ENCODE measurements around the gene ZBTB7C. TPM values are rescaled to one million over a fixed set of nuclear protein-coding genes. Genes with fewer than 3 reads are reported as not detected.

ZBTB7C gene
- total RNA-seq, 1 experiment from 2014 or later: 0.33 TPM

DNA sequence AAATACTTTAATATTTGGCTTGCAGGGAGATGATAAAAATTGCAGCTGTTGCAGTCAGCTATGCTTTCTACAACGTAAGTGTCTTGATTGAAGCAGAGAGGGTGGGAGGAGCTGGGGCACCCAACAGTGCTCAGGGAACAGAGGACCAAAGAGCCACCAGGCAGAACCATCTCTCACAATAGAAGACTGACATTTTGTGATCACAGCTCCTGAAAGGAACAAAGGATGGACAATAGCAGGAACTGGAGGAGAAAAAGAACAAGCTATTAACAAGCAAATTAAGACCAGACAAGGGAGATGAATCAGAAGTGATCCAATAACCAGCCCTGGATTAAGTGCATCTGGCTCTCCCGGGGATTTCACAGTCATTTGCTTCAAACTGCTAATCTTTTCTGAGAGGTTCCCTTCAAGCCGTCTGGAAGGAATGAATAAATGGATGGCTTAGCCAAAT is 413.1 kb downstream of the ZBTB7C start:
- TF ChIP-seq, protein P1, sequence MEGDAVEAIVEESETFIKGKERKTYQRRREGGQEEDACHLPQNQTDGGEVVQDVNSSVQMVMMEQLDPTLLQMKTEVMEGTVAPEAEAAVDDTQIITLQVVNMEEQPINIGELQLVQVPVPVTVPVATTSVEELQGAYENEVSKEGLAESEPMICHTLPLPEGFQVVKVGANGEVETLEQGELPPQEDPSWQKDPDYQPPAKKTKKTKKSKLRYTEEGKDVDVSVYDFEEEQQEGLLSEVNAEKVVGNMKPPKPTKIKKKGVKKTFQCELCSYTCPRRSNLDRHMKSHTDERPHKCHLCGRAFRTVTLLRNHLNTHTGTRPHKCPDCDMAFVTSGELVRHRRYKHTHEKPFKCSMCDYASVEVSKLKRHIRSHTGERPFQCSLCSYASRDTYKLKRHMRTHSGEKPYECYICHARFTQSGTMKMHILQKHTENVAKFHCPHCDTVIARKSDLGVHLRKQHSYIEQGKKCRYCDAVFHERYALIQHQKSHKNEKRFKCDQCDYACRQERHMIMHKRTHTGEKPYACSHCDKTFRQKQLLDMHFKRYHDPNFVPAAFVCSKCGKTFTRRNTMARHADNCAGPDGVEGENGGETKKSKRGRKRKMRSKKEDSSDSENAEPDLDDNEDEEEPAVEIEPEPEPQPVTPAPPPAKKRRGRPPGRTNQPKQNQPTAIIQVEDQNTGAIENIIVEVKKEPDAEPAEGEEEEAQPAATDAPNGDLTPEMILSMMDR (conservative IDR thresholded peaks at IDR 0.05): no peak
- Histone ChIP-seq H3K18ac (ENCODE audit: insufficient read length, low read depth, low read length) (no peak overlapping the region), H3K4me2 (ENCODE audit: insufficient read depth, insufficient read length, low read length) (no peak overlapping the region), H2AK5ac (ENCODE audit: insufficient read length, low read length) (no peak overlapping the region), H2BK120ac (ENCODE audit: low read depth, low read length, poor library complexity, severe bottlenecking) (no peak overlapping the region), H4K91ac (ENCODE audit: insufficient read length, low read depth, low read length) (no peak overlapping the region), H3K27ac (ENCODE audit: insufficient read length, low read depth, low read length) (no peak overlapping the region), H2BK12ac (ENCODE audit: insufficient read length, low read depth, low read length) (no peak overlapping the region), H3K9ac (ENCODE audit: extremely low read depth, insufficient read length, low read length) (no peak overlapping the region), H4K8ac (replicated peaks; ENCODE audit: insufficient read length, low read depth, low read length) (no peak overlapping the region), H4K20me1 (ENCODE audit: control insufficient read depth, insufficient read depth, insufficient read length) (no peaks in the 10 kb centered on the region), H3K23ac (ENCODE audit: insufficient read length, low read depth, low read length) (no peak overlapping the region), H3K9me3 (ENCODE audit: control insufficient read depth, low read depth, low read length) (peaks cover 5% of the 10 kb centered on the region), H3K79me1 (ENCODE audit: insufficient read depth, low read depth, low read length, poor library complexity, severe bottlenecking) (no peaks in the 10 kb centered on the region), H3K27me3 (ENCODE audit: insufficient read depth, low read length) (no peaks in the 10 kb centered on the region), H3K14ac (ENCODE audit: insufficient read depth, low read length) (no peak overlapping the region), H2BK15ac (ENCODE audit: low read depth, low read length) (no peak overlapping the region), H3K56ac (ENCODE audit: insufficient read length, low read depth, low read length) (no peak overlapping the region), H3T11ph (ENCODE audit: low read length) (no peak overlapping the region), H3K79me2 (ENCODE audit: insufficient read depth, low read length) (no peaks in the 10 kb centered on the region), H2BK20ac (ENCODE audit: low read depth, low read length, poor library complexity, severe bottlenecking) (no peak overlapping the region), H3K4ac (ENCODE audit: low read depth, low read length) (no peak overlapping the region), H3K23me2 (ENCODE audit: insufficient read length, low read depth, low read length, poor library complexity, severe bottlenecking) (no peaks in the 10 kb centered on the region), H4K5ac (ENCODE audit: insufficient read length, low read depth, low read length) (no peak overlapping the region), H2BK5ac (ENCODE audit: insufficient read length, low read length) (no peak overlapping the region), H2AFZ (ENCODE audit: low read length) (no peak overlapping the region), H3K4me1 (ENCODE audit: insufficient read depth, low read length) (no peaks in the 10 kb centered on the region; the same call in 1 of the 2 replicates)
- Mint-ChIP-seq H3K27ac (no peak overlapping the region), H3K4me1 (peaks cover 27 to 44% of the 10 kb centered on the region in 2 experiments), H3K4me3 (no peak overlapping the region), H3K27me3 (ENCODE audit: low read depth) (peaks cover under 1% of the 10 kb centered on the region; the same call in 1 of the 2 replicates), H3K36me3 (ENCODE audit: insufficient read depth in 1 of 3, low read depth in 3 of 3) (peaks cover 0 to 7% (median 0%) of the 10 kb centered on the region in 3 experiments; a peak in 1 of 7 replicates), H3K9me3 (peaks cover 8 to 12% of the 10 kb centered on the region in 2 experiments)
- DNase-seq: no peak
- no CpG with 5 or more reads among the region's 3 CpGs for WGBS (ENCODE audit: extremely low coverage, insufficient read length, low lambda C conversion rate)

Data from H9 (cell line).